GM13977 (cell line): ENCODE measurements around the gene LGMN.

Experiments used
- DNase-seq: peaks from one replicate; pipeline ENCODE4 v3.0.0; 2012; ENCODE audit warnings: low spot score
- CTCF ChIP-seq: IDR thresholded peaks from 2 replicates; pipeline ENCODE4 v1.5.1; 2012; ENCODE audit warnings: mild to moderate bottlenecking, control low read depth; ENCODE audit not compliant: insufficient read depth; ENCODE audit errors: extremely low read depth, missing control alignments
- in situ Hi-C: fragments of 300-500 bp; cut with MboI; formaldehyde crosslinking; loops from one replicate; pipeline ENCODE4 v1.12.0; 2022; ENCODE audit warnings: low sequenced_read_pairs, low pct_unique_long_range_greater_than_20kb, mixed read lengths, inconsistent platforms; ENCODE audit not compliant: unreplicated experiment

Gene LGMN

GRCh38 chr14:92690171-92691011 lies 58.0 kb downstream of the LGMN start:
- no peak for DNase-seq
- peak; percentile 63 for TF ChIP-seq CTCF
- in situ Hi-C loops: loop anchor here (25.0 kb wide), 1 partner anchor 553 kb away; no protein-coding TSS in a partner anchor

GRCh38 chr14:92688434-92689375 lies 59.7 kb downstream of the LGMN start:
- in situ Hi-C loops: loop anchor here (25.0 kb wide), 1 partner anchor 551 kb away; no protein-coding TSS in a partner anchor
- DNase-seq: no peak
- TF ChIP-seq CTCF: no peak

- in situ Hi-C loops: loop anchor here (25.0 kb wide), 1 partner anchor 551 kb away; no protein-coding TSS in a partner anchor
- DNase-seq: no peak
- no peak for TF ChIP-seq CTCF
Observed at GRCh38 chr14:92687681-92688433, 60.6 kb downstream of the LGMN start.

GRCh38 chr14:92686900-92687427 lies 61.5 kb downstream of the LGMN start:
- in situ Hi-C loops: loop anchor here (25.0 kb wide), 1 partner anchor 550 kb away; no protein-coding TSS in a partner anchor
- DNase-seq: peak; percentile 93
- peak; percentile 98 for TF ChIP-seq CTCF

GRCh38 chr14:92686411-92686899 lies 62.0 kb downstream of the LGMN start:
- TF ChIP-seq CTCF: no peak
- in situ Hi-C loops: loop anchor here (25.0 kb wide), 1 partner anchor 549 kb away; no protein-coding TSS in a partner anchor
- no peak for DNase-seq
